Keratinocyte (primary cell): ENCODE data around the gene SPTLC3. TPM values are rescaled to one million over a fixed set of nuclear protein-coding genes. Genes with fewer than 3 reads are reported as not detected.

ENCODE experiments used
- DNase-seq: peaks from one replicate; pipeline ENCODE4 v3.0.0-alpha.2; 2011; ENCODE audit warnings: low read depth, missing footprints, low spot score
- FAIRE-seq: peaks from 2 replicates; lab custom pipeline; 2011; peaks lifted over from hg19 to GRCh38; lab: Jason Lieb, UNC
- H2AFZ ChIP-seq: 2 replicates; pipeline ENCODE4 v1.6.0; 2012; ENCODE audit warnings: low read length, control low read depth, inconsistent platforms; ENCODE audit not compliant: control insufficient read depth
- H3K27ac ChIP-seq: 2 replicates; pipeline ENCODE4 v1.5.1; 2011; ENCODE audit warnings: low read length; ENCODE audit not compliant: control insufficient read depth, insufficient read depth
- H3K27me3 ChIP-seq: 3 replicates; pipeline ENCODE4 v1.6.0; 2011; ENCODE audit warnings: low read length; ENCODE audit not compliant: control insufficient read depth, insufficient read depth; ENCODE audit errors: extremely low read depth
- H3K36me3 ChIP-seq, 2 experiments: 2 replicates in 1 of 2; 3 replicates in 1 of 2; pipeline ENCODE4 v1.5.1; 2011; ENCODE audit warnings: low read length in 2 of 2, mild to moderate bottlenecking in 1 of 2; ENCODE audit not compliant: control insufficient read depth in 2 of 2, insufficient read depth in 2 of 2; ENCODE audit errors: extremely low read depth in 1 of 2
- H3K4me1 ChIP-seq: 3 replicates; pipeline ENCODE4 v1.5.1; 2011; ENCODE audit warnings: low read length; ENCODE audit not compliant: control insufficient read depth, insufficient read depth; ENCODE audit errors: extremely low read depth
- H3K4me2 ChIP-seq: 3 replicates; pipeline ENCODE4 v1.6.0; 2011; ENCODE audit warnings: low read depth, low read length; ENCODE audit not compliant: control insufficient read depth, insufficient read depth; ENCODE audit errors: extremely low read depth
- H3K4me3 ChIP-seq, 3 experiments: fragments of 200-600 bp in 1 of 3; sonication (generic) in 1 of 3; 2 replicates in 2 of 3; 3 replicates in 1 of 3; pipeline ENCODE4 v1.5.1; 2011 to 2016; ENCODE audit warnings: low read length in 3 of 3, mild to moderate bottlenecking in 3 of 3, control low read depth in 2 of 3, inconsistent platforms in 1 of 3, low read depth in 1 of 3, mixed read lengths in 1 of 3, mixed run types in 1 of 3, moderate library complexity in 1 of 3; ENCODE audit not compliant: control insufficient read depth in 2 of 3, insufficient read depth in 2 of 3; ENCODE audit errors: extremely low read depth in 1 of 3
- H3K79me2 ChIP-seq: 2 replicates; pipeline ENCODE4 v1.6.0; 2012; ENCODE audit warnings: low read length; ENCODE audit not compliant: control insufficient read depth, insufficient read depth
- H3K9ac ChIP-seq: 3 replicates; pipeline ENCODE4 v1.6.0; 2011; ENCODE audit warnings: low read length; ENCODE audit not compliant: control insufficient read depth, insufficient read depth; ENCODE audit errors: extremely low read depth
- H3K9me1 ChIP-seq: 3 replicates; pipeline ENCODE4 v1.6.0; 2011; ENCODE audit warnings: low read length; ENCODE audit not compliant: control insufficient read depth, insufficient read depth; ENCODE audit errors: extremely low read depth
- H3K9me3 ChIP-seq: 2 replicates; pipeline ENCODE4 v1.5.1; 2012; ENCODE audit warnings: low read depth, low read length; ENCODE audit not compliant: control insufficient read depth
- H4K20me1 ChIP-seq: 3 replicates; pipeline ENCODE4 v1.6.0; 2011; ENCODE audit warnings: low read length; ENCODE audit not compliant: control insufficient read depth, insufficient read depth; ENCODE audit errors: extremely low read depth
- EZH2 ChIP-seq: IDR thresholded peaks from one replicate; pipeline ENCODE4 v1.6.1; 2012; ENCODE audit warnings: inconsistent platforms, mild to moderate bottlenecking, low read length, moderate library complexity
- dilution Hi-C: fragments of 300-500 bp; cut with MboI; formaldehyde crosslinking; loops from one replicate; pipeline ENCODE4 v1.7.0; 2020; ENCODE audit warnings: low sequenced_read_pairs; ENCODE audit not compliant: extremely low pct_ligation_motif_present
- polyA plus RNA-seq, 5 experiments: library from polyadenylated mRNA; depleted of rRNA in 3 of 5; stranded (reverse) in 3 of 5; stranded (forward) in 1 of 5; unstranded in 1 of 5; fragments of >200 nt; gene quantifications; 1 replicate in 1 of 5; 2 replicates in 3 of 5; 3 replicates in 1 of 5; pipeline versions ENCODE4 v1.2.1 to v1.2.3, GENCODE V29; 2011 to 2012; ENCODE audit warnings: missing spikeins in 2 of 5, low read depth in 1 of 5, low replicate concordance in 1 of 5
- TF ChIP-seq, protein P1 (sequence below), 3 experiments: IDR thresholded peaks in 1 of 3; conservative IDR thresholded peaks in 1 of 3; optimal IDR thresholded peaks in 1 of 3; 2 replicates in 2 of 3; 3 replicates in 1 of 3; pipeline versions ENCODE3 to v1.5.1; 2011; ENCODE audit warnings: low read length in 3 of 3, mild to moderate bottlenecking in 3 of 3, moderate library complexity in 2 of 3, control low read depth in 1 of 3, inconsistent platforms in 1 of 3; ENCODE audit not compliant: insufficient read depth in 2 of 3; ENCODE audit errors: extremely low read depth in 1 of 3

SPTLC3 gene
- polyA plus RNA-seq, 1 donor (not counting 4 experiments of a cell fraction or from before 2014, with no cell fraction given) = 11.4 TPM

- H3K4me2 ChIP-seq = no peak overlapping the region
- no peak for FAIRE-seq
- no peaks in the 10 kb centered on the region for H4K20me1 ChIP-seq
- H3K27ac ChIP-seq = no peak overlapping the region
- no peak overlapping the region for H2AFZ ChIP-seq
- dilution Hi-C loops = no loop called here
- H3K79me2 ChIP-seq = no peaks in the 10 kb centered on the region
- H3K36me3 ChIP-seq = no peaks in the 10 kb centered on the region
- H3K4me1 ChIP-seq = no peaks in the 10 kb centered on the region
- H3K27me3 ChIP-seq = no peaks in the 10 kb centered on the region
- no peak overlapping the region for H3K4me3 ChIP-seq
- no peak for DNase-seq
- no peak overlapping the region for H3K9ac ChIP-seq
- no peaks in the 10 kb centered on the region for H3K9me3 ChIP-seq
- no peaks in the 10 kb centered on the region for H3K9me1 ChIP-seq
- TF ChIP-seq, protein P1, sequence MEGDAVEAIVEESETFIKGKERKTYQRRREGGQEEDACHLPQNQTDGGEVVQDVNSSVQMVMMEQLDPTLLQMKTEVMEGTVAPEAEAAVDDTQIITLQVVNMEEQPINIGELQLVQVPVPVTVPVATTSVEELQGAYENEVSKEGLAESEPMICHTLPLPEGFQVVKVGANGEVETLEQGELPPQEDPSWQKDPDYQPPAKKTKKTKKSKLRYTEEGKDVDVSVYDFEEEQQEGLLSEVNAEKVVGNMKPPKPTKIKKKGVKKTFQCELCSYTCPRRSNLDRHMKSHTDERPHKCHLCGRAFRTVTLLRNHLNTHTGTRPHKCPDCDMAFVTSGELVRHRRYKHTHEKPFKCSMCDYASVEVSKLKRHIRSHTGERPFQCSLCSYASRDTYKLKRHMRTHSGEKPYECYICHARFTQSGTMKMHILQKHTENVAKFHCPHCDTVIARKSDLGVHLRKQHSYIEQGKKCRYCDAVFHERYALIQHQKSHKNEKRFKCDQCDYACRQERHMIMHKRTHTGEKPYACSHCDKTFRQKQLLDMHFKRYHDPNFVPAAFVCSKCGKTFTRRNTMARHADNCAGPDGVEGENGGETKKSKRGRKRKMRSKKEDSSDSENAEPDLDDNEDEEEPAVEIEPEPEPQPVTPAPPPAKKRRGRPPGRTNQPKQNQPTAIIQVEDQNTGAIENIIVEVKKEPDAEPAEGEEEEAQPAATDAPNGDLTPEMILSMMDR (optimal IDR thresholded peaks at IDR 0.05 in 1 of 3, IDR thresholded peaks at IDR 0.05 in 1 of 3, conservative IDR thresholded peaks at IDR 0.05 in 1 of 3; ENCODE audit: extremely low read depth in 1 of 3, insufficient read depth in 2 of 3, low read length in 3 of 3) = no peak
- TF ChIP-seq EZH2 = no peak
These were observed 10.7 kb upstream of the SPTLC3 start for GRCh38 chr20:12998046-12998445.

- H3K36me3 ChIP-seq = no peaks in the 10 kb centered on the region
- no peak for FAIRE-seq
These were observed 9.6 kb upstream of the SPTLC3 start for GRCh38 chr20:12999201-12999600.

More at GRCh38 chr20:12999201-12999600, 9.6 kb upstream of the SPTLC3 start:
- Histone ChIP-seq H3K79me2 (no peaks in the 10 kb centered on the region), H3K4me3 (no peak overlapping the region), H3K27me3 (no peaks in the 10 kb centered on the region), H3K27ac (no peak overlapping the region), H3K9me3 (no peaks in the 10 kb centered on the region), H4K20me1 (no peaks in the 10 kb centered on the region), H3K4me2 (no peak overlapping the region), H2AFZ (no peak overlapping the region), H3K4me1 (no peaks in the 10 kb centered on the region), H3K9me1 (no peaks in the 10 kb centered on the region), H3K9ac (no peak overlapping the region)
- dilution Hi-C loops = no loop called here
- TF ChIP-seq, protein P1 (optimal IDR thresholded peaks at IDR 0.05 in 1 of 3, IDR thresholded peaks at IDR 0.05 in 1 of 3, conservative IDR thresholded peaks at IDR 0.05 in 1 of 3; ENCODE audit: extremely low read depth in 1 of 3, insufficient read depth in 2 of 3, low read length in 3 of 3) = no peak
- no peak for TF ChIP-seq EZH2
- DNase-seq = no peak
